Mammary epithelial cell (primary cell): ENCODE data around the gene PARP3.

ENCODE experiments used
- CTCF ChIP-seq, 2 donors: IDR thresholded peaks in 1 of 2; conservative IDR thresholded peaks in 1 of 2; 2 replicates each; pipeline ENCODE4 v1.5.1; 2011 to 2012; ENCODE audit warnings: inconsistent platforms in 2 of 2, low read length in 2 of 2, mild to moderate bottlenecking in 2 of 2, control low read depth in 1 of 2, low read depth in 1 of 2; ENCODE audit not compliant: insufficient read depth in 1 of 2; ENCODE audit errors: extremely low read depth in 1 of 2
- EZH2 ChIP-seq: IDR thresholded peaks from 2 replicates; pipeline ENCODE4 v1.6.1; 2012; ENCODE audit warnings: low read length, inconsistent platforms, borderline replicate concordance

GRCh38 chr3:51921081-51921578 lies 21.0 kb upstream of the PARP3 start:
- TF ChIP-seq CTCF (conservative IDR thresholded peaks at IDR 0.05 in 1 of 2, IDR thresholded peaks at IDR 0.05 in 1 of 2; ENCODE audit: extremely low read depth in 1 of 2, insufficient read depth in 1 of 2, low read depth in 1 of 2, low read length in 2 of 2): no peak
- no peak for TF ChIP-seq EZH2
